GM12892 (cell line): ENCODE data around the gene LEAP2.

ENCODE experiments used
- POLR2A ChIP-seq: IDR thresholded peaks from 2 replicates; pipeline ENCODE4 v1.6.1; 2011; ENCODE audit warnings: low read depth, low read length, control low read depth
- POLR2AphosphoS5 ChIP-seq: IDR thresholded peaks from 2 replicates; pipeline ENCODE4 v1.6.1; 2011; ENCODE audit warnings: low read depth, low read length, control low read depth
- TAF1 ChIP-seq: IDR thresholded peaks from 2 replicates; pipeline ENCODE4 v1.6.1; 2011; ENCODE audit warnings: low read depth, mild to moderate bottlenecking, control low read depth, low read length, borderline replicate concordance

GRCh38 chr5:132830436-132831094, 42.9 kb upstream of the LEAP2 start, which contains the start of gene SHROOM1:
- TF ChIP-seq POLR2A (peak; percentile 55; the same call in 1 of the 2 replicates), POLR2AphosphoS5 (no peak), TAF1 (no peak)
